MG63 (cell line): ENCODE results near the gene OR51I1. TPM values are rescaled to one million over a fixed set of nuclear protein-coding genes. Genes with fewer than 3 reads are reported as not detected.

Experiments used
- DNase-seq: peaks from one replicate; pipeline ENCODE4 v3.0.0-alpha.2; 2020
- H3K27me3 ChIP-seq: fragments of 250-450 bp; sonication (Bioruptor Pico); 2 replicates; pipeline ENCODE4 v1.5.1; 2020; ENCODE audit warnings: mild to moderate bottlenecking, moderate library complexity
- H3K36me3 ChIP-seq: fragments of 250-450 bp; sonication (Bioruptor Pico); 2 replicates; pipeline ENCODE4 v1.5.1; 2020; ENCODE audit warnings: mild to moderate bottlenecking, moderate library complexity
- H3K4me3 ChIP-seq: fragments of 250-450 bp; sonication (Bioruptor Pico); 2 replicates; pipeline ENCODE4 v1.5.1; 2020; ENCODE audit warnings: mild to moderate bottlenecking, moderate library complexity
- H3K9me3 ChIP-seq: fragments of 250-450 bp; sonication (Bioruptor Pico); 2 replicates; pipeline ENCODE4 v1.5.1; 2020; ENCODE audit warnings: mild to moderate bottlenecking, moderate library complexity
- total RNA-seq: library from RNA; depleted of rRNA; stranded (reverse); fragments of >200 nt; shearing (Covaris generic); gene quantifications from 2 replicates; pipeline ENCODE4 v1.2.3, GENCODE V29; 2014; ENCODE audit warnings: low replicate concordance; rRNA removed

Gene OR51I1
- total RNA-seq, 1 experiment from 2014 or later = not detected

GRCh38 chr11:5405173-5405572 is 36.1 kb downstream of the OR51I1 start:
- H3K4me3 ChIP-seq = no peak overlapping the region
- peaks cover 10% of the 10 kb centered on the region for H3K27me3 ChIP-seq
- H3K9me3 ChIP-seq = no peaks in the 10 kb centered on the region; the same call in 1 of the 2 replicates
- H3K36me3 ChIP-seq = no peaks in the 10 kb centered on the region
- DNase-seq = no peak

GRCh38 chr11:5398936-5399335 is 42.4 kb downstream of the OR51I1 start:
- no peak for DNase-seq
- H3K36me3 ChIP-seq = no peaks in the 10 kb centered on the region
- no peak overlapping the region for H3K4me3 ChIP-seq
- peaks cover 9% of the 10 kb centered on the region for H3K27me3 ChIP-seq
- H3K9me3 ChIP-seq = no peaks in the 10 kb centered on the region; the same call in 1 of the 2 replicates

- no peak for DNase-seq
- peaks cover 15% of the 10 kb centered on the region; the same call in 1 of the 2 replicates for H3K27me3 ChIP-seq
- no peak overlapping the region for H3K4me3 ChIP-seq
- H3K9me3 ChIP-seq = no peaks in the 10 kb centered on the region
- H3K36me3 ChIP-seq = no peaks in the 10 kb centered on the region
Measured at GRCh38 chr11:5394091-5394490, 47.2 kb downstream of the OR51I1 start.

Other genes starting within 250 kb of the OR51I1 start
- gene OR51V1, start 240.8 kb downstream of the OR51I1 start, total RNA-seq = not detected in 2 replicates
- gene HBB, start 214.4 kb downstream of the OR51I1 start, total RNA-seq = not detected in 2 replicates
- not detected in 2 replicates for gene HBD, start 207.0 kb downstream of the OR51I1 start, total RNA-seq
- not detected in 2 replicates for gene HBG1, start 191.7 kb downstream of the OR51I1 start, total RNA-seq
- not detected in 2 replicates for gene HBG2, start 186.7 kb downstream of the OR51I1 start, total RNA-seq
- not detected in 2 replicates for gene HBE1, start 171.6 kb downstream of the OR51I1 start, total RNA-seq
- not detected in 2 replicates for gene OR51B4, start 139.6 kb downstream of the OR51I1 start, total RNA-seq
- gene OR51B2, start 117.2 kb downstream of the OR51I1 start, total RNA-seq = not detected in 2 replicates
- gene OR51B5, start 98.0 kb downstream of the OR51I1 start, total RNA-seq = 0.64 and 0.89 TPM in 2 replicates
- gene OR51B6, start 90.0 kb downstream of the OR51I1 start, total RNA-seq = not detected in 2 replicates
- not detected in 2 replicates for gene OR51M1, start 57.7 kb downstream of the OR51I1 start, total RNA-seq
- not detected in 2 replicates for gene OR51Q1, start 19.4 kb downstream of the OR51I1 start, total RNA-seq
- not detected in 2 replicates for gene OR51I2, start 7.8 kb upstream of the OR51I1 start, total RNA-seq
- gene OR52D1, start 47.2 kb upstream of the OR51I1 start, total RNA-seq = not detected in 2 replicates
- not detected in 2 replicates for gene UBQLN3, start 68.4 kb upstream of the OR51I1 start, total RNA-seq
- not detected in 2 replicates for gene UBQLNL, start 75.2 kb upstream of the OR51I1 start, total RNA-seq
- gene OR52H1, start 107.0 kb upstream of the OR51I1 start, total RNA-seq = not detected in 2 replicates
- not detected in 2 replicates for gene OR52B6, start 139.4 kb upstream of the OR51I1 start, total RNA-seq
- gene TRIM6, start 155.1 kb upstream of the OR51I1 start, total RNA-seq = 2.5 and 4.1 TPM in 2 replicates
- gene TRIM34, start 183.5 kb upstream of the OR51I1 start, total RNA-seq = 10.7 and 10.8 TPM in 2 replicates
- gene TRIM5, start 243.6 kb upstream of the OR51I1 start, total RNA-seq = 29.9 and 33.9 TPM in 2 replicates
- 1.7 and 8.8 TPM in 2 replicates for gene TRIM22, start 248.3 kb upstream of the OR51I1 start, total RNA-seq